NCI-H1092 treated with DMSO at 0.1 percent for 48 hours (cell line): ENCODE measurements around the gene NTN1.

ENCODE experiments used
- DNase-seq: peaks from one replicate; lab custom pipeline; 2025; lab: John Stamatoyannopoulos, UW

The NTN1 gene

DNA sequence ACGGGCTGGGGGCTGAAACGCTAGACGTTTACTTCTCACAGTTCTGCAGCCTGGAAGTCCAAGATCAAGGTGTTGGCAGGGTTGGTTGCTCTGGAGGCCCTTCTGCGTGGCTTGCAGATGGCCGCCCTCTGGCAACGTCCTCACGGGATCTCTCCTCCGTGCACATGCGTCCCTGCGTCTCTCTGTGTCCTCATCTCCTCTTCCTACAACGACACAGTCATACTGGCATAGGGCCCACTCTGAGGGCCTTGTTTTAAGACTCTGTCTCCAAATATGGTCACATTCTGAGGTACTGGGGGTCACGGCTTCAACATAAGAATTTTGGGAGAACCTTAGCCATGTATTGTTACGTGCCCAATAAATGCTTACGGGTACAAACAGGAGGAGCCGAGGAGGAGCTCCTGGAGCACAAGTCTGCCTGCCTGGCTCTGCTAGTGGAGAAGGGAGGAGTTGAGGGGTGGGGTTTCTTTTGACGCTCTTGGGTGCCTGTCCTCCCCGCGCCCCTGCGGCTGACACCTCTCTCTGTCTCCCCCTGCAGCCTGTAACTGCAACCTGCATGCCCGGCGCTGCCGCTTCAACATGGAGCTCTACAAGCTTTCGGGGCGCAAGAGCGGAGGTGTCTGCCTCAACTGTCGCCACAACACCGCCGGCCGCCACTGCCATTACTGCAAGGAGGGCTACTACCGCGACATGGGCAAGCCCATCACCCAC, 141.1 kb downstream of the NTN1 start:
- no peak for DNase-seq

DNA sequence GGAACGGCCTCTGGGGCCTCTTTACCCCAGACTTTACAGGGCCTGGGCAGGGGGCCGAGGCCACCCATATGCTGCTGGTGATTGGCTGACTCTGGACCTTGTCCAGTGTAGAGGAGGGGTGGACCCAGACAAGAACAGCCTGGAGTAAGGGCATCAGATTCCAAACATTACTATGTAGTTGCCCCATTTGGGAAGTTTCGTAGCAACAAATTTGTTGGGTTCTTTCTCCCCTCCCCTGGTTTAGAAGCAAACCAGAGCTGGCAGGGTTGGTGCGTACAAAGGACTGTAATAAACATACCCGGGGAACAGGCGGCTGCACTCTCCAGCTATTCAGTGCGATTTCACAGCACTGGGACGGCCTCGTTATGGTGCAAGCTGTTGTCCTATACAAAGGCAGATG, 145.5 kb downstream of the NTN1 start:
- no peak for DNase-seq

DNA sequence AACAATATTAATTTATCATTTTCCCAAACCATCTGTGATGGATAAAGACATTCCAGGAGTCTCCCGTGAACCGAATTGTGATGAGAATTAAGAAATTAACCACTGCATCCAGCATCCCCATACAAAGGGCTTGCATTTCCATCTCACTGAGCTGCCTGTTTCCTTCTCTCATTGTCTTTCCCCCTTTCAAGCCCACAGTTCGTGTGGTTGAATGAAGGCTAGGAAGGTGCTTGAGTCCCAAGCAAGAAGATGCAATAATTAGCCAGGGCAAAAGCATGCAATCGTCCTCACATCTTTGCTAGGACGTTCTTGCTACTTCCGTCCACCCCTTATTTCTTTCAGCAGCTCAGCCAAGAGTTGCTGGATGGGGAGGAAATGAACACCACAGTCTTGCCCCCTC, 146.1 kb downstream of the NTN1 start:
- no peak for DNase-seq

DNA sequence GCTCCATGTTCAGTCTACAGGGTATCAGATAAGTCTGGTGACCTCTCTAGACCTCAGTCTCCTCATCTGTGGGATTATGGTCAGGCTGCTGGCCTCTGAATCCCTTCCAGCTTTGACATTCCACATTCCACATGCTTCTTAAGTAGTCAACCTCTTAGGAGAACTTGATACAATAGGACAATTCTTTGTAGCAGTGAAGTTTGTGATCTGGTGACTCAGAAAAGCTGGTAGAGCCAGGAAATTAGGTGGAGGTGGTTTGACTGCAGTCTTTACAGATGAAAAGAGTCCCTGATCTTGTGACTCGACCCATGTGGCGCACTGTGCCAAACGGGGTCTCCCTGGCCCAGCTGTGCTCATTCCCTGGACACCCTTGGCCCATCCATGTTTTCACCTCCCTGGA, 147.8 kb downstream of the NTN1 start:
- no peak for DNase-seq

DNA sequence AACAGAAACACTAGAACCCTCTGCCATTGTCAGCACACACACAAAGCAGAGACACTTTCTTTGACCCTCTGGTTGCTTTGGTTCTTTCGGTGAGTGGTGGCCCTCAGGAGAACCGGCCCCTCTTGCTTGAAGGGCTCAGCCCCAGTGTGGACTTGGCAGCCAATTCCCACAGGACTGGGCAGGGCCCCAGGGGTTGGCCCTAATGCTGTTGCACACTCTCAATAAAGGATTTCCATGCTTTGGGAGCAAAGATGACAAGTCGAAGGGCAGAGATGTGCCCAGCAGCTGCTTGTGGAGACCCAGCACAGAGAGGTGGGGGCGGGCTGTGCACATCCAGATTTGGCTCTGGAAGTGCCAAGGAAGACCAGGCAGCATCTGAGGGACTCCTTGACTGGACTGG, 149.0 kb downstream of the NTN1 start:
- DNase-seq, result no peak

DNA sequence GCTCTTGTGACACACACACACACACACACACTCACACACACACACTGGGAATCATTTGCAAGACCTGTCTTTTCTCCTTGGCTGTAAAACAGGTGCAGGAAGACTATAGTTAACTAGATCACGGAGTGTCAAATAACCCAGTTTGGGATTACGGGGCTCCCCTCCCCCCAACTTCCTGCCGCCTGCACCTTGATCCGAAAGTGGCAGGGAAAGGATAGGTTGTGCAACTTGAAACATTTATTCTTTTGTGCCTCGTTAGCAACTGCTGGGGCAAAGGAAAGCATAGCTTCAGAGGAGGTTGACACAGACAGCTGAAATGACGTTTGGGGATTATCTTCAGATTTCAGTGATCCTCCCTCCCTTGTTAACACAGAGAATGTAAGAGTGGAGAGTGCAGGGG, 149.5 kb downstream of the NTN1 start:
- DNase-seq, result no peak

DNA sequence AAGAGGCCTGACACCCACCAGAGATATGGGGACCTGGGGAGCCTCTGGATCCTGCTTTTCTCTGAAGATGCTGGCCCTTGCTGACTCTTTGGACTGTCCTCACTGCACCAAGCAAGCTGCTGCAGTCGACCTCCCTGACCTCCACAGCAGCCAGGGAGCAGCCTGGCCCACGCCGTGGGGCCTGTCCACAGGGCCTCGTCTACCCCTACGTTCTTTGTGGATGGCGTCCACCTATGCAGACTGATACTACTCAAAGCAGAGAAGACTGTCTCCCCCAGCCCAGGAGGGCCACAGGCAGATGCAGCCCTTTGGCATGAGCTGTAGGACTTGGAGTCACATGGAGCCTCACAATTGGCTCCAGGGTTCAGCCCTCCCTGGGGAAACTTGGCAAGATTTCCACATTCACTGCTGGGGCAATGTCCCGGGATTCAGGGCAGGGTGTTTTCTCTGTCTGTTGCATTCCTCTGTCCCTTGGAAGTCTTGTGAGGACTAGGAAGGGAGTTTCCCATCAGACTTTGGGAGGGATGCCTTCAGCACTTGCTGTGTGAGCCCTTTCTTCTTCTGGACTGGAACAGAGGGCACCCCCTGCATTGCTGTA, 152.2 kb downstream of the NTN1 start:
- DNase-seq, result no peak

DNA sequence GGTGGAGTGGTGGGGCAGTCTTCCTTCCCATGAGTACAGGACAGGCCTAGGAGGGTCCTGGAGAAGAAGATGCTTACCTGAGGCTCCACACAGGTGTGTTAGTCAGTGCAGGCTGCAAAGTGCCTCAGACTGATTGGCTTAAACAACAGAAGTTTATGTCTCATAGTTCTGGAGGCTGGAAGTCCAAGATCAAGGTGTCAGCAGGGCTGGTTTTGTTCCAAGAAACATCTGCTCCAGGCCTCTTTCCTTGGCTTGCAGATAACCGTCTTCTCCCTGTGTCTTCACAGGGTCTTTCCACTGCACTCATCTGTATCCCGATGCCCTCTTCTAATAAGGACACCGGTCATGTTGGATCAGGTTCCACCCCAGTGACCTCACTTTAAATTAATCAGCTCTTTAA, 153.0 kb downstream of the NTN1 start:
- no peak for DNase-seq

DNA sequence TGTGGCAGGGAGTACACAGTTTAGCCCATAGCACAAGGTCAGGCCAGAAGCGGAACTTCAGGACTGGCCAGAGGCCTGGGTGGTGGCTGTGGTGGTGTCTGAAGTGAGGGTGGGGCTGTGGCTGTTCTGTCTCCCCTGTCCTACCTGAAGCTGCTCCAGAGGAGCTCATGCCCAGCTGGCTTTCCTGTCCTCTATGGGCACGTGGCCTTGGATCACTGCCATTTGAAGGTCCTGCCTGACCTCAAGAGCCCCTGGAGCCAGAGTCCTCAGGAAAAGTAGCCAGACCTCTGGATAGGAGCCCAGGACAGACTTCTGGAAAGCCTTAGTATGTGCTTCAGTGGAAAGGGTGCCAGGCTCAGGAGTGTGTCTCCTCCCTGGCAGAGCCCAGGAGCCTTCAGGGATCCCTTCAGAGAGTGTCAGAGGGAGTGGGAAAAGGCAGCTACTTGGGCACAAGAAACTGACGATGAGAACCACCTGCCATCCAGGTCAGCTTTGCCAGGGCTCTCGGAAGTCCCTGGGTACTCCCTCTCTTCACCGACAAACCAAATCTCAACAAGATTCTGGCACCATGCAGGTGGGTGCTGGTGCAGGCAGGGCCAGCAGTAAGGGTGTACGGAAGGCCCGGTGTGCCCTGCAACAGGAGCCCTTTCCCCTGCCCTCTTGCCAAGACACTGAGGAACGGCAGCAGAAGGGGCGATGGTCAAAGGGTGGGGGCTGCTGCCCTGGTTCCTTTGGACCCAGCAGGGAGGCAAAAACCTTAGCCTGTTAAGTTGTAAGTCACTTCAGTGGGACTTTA, 153.7 kb downstream of the NTN1 start:
- DNase-seq, result no peak

DNA sequence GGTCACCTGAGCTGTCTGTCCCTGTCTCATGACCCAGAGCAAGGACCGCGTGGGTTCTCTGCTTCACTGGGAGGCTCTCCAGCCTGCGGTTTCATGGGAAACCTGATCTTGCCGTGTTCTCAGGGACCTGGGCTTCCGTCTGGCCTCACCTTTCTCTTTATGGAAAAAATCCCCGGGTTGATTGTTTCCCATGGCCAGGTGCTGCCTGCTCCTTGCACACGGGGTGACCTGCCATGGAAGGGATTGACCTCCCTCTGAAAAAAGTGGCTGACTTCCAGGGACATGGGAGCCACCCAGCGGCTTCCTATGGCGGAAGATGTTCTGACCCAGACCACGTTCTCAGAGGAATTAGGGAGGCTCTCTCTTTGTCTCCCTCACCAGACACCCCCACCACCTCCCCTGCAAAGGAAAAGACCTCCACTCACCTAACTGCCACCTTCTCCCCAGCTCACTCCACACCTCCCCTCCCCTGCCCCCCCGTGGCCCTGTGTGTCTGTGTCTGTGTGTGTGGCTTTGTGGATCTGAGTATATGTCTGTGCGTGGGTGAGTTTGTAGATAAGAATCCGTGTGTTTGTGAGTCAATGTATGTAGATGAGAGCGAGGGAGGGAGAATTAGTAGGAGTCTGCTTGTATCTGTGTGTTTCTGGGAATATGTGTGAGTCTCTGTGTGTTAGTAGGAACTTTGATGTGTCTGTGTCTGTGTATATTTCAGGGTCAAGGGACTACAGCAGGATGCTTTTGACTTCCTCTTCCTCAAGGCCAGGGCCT, 154.6 kb downstream of the NTN1 start:
- no peak for DNase-seq

DNA sequence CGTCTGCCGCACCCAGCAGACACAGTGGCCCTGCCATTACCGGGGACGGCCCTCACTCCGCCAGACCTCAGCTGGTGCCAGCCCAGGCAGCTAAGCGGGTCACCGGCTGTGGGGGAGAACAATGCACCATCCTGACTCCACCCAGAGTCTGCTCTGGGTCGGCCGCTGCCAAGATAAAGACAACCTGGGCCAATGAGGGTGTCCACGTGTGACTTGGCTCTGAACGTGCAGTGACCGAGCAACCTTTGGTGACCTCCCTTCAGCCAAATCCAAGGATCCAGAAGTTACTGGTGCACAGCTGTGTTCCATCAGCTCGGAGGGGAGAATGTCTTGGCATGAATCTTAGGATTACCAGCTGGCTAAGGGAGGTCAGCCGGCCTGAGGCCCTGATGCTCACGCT, 155.9 kb downstream of the NTN1 start:
- DNase-seq, result no peak

DNA sequence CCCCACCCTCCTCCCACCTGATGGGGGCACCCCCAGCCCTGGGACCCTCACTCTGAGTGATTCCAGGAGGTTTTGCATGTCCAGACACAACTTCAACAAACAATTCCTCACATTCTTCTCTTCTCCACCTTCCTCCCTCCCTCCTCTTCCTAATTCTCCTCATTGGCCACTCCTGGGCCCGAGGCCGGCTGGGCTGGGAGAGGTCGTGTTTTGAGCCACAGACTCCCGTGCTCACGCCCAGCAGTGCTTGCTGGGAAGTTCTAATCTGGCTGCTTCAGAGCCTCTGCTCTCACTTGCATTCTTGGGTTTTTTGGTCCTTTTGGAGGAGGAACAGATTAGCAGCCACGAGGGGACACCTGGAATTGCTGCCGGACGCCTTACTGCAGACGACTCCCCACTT, 157.0 kb downstream of the NTN1 start:
- no peak for DNase-seq

DNA sequence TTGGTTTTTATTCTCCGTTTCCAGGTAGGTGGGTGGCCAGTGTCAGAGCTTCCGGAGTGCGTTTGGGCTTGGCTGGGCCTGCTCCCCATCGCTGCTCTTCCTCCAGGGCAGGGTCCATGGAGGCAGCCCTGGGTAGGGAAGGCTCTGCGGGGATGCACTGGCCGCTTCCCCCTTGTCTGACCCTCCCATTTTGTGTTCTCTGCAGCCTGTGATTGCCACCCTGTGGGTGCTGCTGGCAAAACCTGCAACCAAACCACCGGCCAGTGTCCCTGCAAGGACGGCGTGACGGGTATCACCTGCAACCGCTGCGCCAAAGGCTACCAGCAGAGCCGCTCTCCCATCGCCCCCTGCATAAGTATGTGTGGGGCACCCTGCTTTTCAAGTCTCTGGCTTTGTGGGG, 158.3 kb downstream of the NTN1 start:
- no peak for DNase-seq

DNA sequence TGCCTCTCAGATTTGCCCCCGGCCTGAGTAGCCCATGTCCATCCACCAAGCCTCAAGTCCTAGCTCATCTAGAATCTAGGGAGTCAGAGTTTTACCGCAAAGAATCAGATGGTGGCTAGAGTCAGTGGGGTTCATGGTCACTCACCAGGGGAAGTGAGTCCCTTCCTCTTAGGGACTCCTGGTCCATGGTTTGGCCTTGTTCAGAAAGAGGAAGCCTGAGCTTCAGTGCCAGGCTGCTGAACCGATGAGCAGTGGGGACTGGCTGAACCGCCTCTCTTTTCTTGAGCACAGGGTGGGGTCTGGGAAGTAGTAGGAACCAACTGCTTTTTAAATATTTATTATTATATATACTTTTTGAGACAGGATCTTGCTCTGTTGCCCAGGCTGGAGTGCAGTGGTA, 160.3 kb downstream of the NTN1 start:
- DNase-seq, result no peak

DNA sequence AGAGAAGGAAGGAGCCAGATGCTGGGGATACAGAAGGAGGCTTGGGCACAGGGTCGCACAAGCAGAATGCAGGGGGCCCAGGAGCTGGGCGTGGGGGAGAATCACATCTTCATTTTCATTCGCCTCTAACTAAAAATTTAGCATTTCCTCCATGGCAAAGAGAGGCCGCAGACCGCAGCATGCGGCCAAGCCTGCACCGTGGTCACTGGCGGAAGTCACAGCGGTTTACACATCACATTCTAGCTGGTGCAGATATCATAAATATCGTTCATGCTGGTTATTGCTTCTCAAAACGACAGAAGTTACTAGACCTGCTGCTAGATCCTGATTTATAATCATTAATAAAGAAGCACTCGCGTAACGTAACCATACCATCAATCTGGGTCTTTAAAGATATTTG, 162.0 kb downstream of the NTN1 start:
- no peak for DNase-seq

DNA sequence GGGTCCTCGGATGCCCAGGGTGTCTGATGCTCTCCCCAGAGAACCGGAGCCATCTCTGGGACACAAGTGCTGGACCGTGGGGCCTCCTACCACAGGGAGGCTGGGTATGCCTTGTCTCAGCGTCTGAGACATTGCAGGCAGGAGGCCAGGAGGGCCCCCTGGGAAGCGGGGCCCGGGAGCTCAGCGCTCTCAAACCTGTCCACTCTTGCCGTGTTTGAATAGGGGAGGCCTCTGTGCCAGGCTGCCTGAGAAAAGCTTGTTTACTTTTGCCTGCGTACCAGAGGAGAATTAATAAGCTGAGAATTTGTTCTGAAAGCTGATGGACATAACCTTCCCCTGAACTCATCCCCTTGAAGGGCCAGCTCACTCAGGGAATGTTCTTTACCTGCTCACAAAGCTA, 163.8 kb downstream of the NTN1 start:
- no peak for DNase-seq

DNA sequence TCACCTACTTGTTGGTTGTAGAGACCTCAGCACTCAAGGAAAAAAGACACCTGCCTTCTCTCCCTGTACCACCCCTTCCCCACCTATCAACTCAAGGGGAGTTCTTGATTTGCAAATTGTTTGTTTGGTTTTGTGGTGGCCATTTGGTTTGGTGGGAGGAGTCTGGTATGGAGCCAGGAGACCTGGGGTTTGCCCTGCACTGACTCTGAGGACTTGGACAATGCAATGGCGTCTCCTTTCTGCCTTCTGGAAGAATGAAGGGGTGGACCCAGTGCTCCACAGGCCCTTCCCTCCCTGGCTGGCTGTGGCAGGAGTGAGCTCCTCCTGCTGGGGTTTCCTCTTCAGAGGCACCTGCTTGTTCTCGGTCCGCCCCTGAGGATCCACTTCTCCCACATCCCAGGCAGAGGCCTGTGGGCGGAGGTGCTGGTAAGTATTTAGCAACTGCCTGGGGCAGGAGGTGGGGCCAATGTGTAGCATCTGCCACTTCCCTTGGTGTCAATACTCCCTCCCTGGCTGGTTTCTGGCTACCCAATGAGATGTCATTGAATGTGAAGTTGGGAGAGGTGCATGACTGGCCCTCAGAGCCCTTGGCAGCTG, 164.5 kb downstream of the NTN1 start:
- no peak for DNase-seq

DNA sequence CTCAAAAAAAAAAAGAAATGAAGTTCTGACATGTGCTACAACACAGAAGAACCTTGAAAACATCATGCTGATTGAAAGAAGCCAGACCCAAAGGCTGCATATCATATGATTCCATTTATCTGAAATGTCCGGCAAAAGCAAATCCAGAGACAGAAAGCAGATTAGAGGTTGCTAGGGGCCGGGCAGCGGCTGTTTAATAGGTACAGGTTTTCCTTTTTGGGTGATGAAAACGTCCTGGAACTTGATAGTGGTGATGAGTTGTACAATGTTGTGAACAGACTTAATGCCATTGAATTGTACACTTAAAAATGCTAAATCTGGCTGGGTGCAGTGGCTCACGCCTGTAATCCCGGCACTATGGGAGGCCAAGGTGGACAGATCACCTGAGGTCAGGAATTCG, 166.5 kb downstream of the NTN1 start:
- no peak for DNase-seq

DNA sequence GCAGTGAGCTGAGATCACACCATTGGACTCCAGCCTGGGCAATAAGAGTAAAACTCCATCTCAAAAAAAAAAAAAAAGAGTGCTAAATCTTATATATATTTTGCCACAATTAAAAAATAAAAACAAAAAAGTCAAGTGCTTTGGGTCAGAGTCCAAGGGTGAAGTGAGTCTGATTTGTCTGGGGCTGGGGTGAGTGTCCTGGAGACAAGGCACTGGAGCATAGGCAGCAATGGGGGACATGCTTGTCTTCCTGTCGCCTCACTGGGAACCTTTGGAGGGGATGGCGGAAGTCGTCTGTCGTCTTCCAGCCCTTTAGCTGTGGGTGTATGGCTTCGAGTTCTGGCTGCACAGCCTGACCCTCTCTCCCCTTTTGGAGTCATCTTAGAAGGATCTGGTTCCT, 167.1 kb downstream of the NTN1 start:
- DNase-seq, result no peak

DNA sequence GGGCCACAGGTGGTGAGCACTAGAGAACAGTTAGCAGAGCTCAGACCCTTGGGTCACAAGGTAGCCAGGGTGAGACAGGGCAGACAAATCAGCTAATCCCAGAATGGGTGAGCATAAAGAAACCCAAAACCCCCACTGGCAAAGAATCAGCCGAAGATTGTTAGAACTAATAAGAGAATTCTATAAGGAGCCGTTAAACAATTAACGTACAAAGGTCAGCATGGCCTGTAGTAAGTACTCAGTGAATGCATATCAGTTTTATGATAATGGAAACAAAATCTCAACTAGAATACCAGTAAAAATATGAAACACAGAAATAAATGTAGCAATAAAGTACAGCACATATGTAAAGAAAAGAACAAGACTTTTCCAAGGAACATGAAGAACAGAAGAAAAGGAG, 168.6 kb downstream of the NTN1 start:
- DNase-seq, result no peak

DNA sequence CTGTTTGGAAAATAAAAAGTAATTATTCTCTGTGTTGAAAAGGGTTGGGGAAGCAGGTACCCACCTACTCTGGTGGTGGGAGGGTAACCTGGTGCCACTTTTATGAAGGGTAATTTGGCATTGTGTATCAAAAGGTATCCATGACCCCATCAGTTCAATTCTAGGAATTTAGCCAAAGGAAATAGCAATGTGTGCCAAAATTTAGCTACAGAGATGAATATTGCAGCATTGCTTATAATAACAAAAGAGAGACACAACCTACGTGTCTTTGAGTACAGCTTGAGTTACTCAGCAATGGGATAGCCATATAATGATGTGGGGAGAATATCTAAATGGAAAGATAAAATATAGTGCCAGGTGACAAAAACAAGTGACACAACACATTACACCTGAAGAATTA, 170.7 kb downstream of the NTN1 start:
- peak; percentile 37 for DNase-seq

DNA sequence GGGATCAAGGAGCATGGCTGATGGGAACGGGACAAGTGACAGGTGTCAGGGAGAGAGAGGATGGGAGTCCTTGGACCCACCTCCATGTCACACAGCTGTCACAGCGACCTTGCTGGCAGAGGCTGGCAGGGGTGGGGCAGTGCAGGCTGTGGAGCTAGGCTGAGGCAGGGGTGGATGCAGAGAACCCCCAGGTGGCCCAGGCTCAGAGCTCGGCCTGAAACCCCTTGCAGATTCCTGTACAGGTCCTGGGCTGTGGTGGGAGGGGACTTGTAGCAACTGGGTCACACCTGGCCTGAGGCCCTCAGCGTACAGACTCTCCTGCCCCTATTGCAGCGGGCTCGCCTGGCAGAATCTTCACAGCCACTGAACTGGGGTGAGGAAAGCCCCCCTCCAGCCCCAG, 174.1 kb downstream of the NTN1 start:
- DNase-seq, result no peak
